ENCODE data around the gene C1QTNF3.

The C1QTNF3 gene

DNA sequence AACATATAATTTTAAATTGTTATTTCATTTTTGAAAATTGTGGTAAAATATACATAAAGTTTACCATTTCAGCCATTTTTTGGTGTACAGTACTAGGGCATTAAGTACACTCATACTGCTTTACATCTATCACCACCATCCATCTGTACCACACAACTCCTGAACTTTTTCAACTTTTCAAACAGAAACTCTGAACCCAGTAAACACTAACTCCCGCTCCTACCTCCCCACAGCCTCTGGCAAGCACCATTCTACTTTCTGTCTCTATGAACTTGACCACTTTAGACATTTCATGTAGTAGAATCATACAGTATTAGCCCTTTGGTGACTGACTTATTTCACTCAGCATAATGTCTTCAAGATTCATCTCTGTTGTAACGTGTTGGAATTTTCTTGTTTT, 50.1 kb downstream of the C1QTNF3 start:
- DNase-seq, result no peak

DNA sequence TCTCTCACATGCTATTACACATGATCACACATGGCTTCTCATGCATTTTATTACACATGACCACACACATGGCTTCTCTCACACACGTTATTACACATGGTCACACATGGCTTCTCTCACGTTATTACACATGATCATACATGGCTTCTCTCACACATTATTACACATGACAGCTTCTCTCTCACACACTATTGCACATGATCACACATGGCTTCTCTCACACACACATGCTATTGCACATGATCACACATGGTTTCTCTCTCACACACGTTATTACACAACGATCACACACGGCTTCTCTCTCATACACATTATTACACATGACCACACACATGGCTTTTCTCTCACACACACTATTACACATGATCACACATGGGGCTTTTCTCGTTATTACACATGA, 57.6 kb downstream of the C1QTNF3 start:
- no peak for DNase-seq

DNA sequence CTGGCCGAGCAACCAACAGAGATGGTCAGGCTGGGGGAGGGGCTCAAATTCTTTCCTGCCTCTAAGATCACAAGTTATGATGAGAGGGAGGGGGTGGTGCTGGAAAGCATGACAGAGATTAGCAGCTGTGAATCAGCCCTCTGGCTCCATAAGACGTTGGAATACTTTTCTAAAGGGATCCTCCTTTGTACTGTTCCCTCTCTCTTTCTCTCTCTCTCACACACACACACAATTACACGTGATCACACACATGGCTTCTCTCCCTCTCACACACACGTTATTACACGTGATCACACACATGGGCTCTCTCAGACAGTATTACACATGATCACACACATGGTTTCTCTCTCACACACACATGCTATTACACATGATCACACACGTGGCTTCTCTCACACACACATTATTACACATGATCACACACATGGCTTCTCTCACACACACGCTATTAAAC, 58.3 kb downstream of the C1QTNF3 start, which contains the start of gene SLC45A2:
SLC45A2 (minus strand) TSS at position 23 of the 454 bp plus-strand sequence. CDS start 110 bp downstream, outside the sequence.
- no peak for DNase-seq

DNA sequence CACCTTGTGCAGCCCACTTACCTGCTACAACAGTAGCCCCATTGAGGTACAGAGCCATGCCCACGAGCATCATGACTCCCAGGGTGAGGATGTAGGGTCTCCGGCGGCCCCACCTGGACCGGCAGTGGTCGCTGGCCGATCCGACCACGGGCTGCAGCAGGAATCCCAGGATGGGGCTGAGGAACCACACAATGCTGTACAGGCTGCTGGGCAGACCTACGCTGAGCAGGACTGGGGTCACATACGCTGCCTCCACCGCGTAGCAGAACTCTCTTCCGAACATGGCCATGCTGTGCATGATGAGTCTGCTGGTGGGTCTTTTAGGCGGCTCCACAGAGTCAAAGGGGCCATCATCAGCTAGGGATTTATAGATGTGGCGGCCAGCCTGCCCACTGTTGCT, 58.8 kb downstream of the C1QTNF3 start:
- no peak for DNase-seq

DNA sequence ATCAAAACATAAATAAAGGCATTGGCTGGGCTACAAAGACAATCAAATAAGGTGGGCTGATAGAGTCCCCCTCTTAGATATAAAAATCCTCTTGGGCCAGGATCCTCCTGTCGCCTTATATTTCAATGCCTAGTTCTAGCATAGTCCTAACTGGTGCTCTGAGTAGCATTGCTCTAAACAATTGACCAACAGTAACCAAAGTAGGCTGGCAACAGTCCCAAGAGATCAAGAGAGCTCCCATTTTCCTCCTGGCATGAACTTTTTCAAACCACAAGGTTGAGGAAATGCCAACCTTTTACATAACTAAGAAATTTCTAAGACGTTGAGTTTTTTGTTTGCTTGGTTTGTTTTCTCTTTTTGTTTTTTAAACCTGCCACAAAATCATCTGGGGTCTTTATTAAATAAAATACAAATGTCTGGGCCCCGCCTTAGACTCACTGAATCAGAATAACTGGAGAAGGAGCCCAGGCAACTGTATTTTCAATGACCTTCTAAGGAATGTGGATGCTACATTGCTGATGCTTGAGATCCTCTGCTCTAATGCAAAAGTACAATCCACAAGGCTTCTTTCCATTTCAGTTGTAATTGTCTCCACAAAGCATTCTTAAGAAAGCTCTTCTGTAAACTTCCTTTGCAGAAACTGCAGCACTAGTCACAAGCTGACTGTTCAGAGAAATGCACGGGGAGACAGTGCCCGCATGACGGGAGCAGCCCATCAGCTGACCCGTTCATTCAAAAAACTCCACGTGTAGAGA, 61.4 kb downstream of the C1QTNF3 start:
- no peak for DNase-seq

DNA sequence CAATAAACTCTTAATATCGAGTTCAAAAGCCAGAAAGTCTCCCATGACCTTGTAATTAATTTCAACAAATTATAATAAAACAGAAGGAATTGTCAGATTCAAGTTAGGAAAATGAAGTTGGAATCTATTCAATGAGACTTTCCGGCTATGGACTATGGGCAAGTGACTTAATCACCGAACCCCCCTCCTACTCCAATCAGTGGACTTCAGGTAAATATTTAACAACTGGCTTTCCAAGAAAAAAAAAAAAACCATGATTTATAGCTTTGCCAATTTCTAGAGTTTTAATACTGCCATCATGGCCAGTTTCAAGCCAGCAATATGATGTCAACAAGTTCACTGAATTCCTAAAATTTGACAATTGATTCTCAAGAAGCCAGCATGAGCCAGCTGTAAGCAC, 63.0 kb downstream of the C1QTNF3 start:
- DNase-seq, result no peak

DNA sequence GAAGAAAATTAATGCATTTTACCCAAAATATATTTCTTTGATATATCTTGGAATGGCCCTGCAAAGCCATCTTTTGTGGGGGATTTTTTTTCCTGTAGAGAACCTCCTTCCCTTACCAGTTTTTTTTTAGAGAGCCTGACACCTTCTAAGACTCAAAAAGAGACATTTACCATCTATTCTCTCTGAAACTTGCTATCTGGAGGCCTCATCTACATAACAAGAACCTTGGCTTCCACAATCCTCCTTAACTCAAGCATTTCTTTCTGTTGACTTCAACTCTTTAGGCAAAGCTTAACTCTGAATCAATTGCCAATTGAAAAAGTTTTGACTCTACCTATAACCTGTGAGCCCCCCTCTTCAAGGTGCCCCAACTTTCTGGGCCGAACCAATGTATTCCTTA, 64.7 kb downstream of the C1QTNF3 start:
- no peak for DNase-seq

DNA sequence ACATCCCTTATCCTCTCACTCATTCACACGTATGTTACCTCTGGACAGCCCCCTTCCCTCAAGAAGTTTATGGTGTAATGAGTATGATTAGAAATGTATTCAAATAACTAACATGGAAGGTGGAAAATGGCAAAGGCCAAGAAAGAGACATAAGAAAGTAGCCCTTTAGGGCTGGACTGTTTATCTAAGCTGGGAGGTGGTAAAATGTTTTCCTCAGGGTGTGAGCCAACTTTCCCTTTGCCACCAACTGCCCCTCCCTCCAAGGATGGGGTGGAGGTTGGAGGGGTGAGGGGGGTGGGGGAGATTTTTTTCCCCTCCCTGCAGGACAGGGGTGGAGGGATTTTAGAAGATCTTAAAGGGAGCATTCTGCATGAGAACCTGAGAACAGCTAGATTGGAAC, 66.7 kb downstream of the C1QTNF3 start:
- no peak for DNase-seq

DNA sequence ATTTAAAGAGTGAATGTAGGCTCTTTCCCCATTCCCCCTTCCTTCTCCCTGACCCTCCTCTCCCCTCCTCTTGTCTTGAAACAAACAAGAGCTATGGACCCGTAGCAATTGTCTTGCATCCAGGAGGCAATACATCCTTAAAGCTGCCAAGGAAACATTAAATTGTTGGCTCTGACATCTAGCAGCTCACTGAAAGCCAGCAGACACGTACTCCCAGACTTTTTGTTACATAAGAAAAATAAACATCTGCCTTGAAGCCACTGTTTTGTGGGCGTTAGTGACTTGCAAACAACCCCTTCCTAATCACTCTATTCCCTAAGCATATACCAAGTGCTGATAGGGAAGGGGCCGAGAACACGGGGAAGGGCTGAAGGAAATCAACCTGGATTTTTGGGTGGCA, 67.2 kb downstream of the C1QTNF3 start:
- no peak for DNase-seq

DNA sequence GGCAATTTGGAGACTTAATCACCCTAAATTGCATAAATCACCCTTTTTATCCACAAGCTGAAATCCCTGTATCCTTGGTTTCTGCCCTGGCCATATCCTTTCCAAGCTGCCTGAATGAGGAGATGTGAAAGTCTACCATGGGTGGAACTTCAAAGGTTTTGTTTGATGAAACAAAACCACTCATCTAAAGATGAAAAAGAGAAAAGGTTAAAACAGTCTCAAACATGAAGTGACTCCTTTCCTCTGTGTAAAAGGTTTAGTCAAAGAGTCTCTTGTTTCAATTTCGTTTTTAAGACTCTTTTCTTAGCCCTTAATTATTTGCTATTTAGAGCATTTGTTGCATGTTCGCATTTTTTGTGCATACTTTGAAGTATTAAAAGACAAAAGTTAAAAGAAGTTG, 69.7 kb downstream of the C1QTNF3 start:
- no peak for DNase-seq

DNA sequence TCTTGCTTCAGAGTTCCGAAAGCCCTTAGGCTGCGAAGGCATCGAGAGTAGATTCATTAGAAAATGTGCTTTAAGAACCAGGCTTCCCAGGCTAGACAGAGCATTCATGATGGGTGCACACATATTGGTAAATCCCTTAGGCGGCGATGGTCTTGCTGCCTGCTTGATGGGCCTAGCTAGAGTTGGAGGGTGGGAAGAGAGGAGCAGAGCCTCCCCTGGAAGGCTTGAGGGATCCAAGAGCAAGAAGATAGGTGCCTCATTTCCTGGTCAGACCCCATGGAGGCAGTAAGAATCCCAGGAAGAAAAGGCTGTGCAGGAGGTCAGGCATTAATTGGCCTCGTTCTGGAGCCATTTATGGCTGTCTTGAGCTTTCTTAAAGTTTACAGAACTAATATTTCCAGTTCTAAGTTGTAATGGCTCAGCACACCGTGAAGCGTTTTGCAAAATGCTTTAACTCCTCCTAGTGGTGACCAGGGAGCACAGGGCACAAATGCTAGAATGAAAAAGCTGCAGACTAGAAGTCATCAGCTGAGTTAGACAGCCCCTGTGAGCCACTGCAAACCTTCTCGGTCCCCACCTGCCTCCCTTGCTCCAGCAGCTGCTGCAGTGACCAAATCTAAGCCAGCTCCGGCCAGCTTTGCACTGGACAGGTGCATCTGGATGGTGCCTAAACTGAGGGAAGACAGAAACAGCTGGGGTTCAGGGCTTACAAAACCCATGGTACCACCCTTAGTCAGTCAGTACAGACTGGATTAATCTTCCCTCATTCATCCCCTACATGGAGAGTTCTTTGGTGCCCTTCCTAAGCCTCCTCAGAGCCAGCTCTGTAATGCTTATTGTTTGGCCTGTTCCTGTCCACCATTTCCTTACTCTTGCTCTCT, 73.2 kb downstream of the C1QTNF3 start:
- no peak for DNase-seq

DNA sequence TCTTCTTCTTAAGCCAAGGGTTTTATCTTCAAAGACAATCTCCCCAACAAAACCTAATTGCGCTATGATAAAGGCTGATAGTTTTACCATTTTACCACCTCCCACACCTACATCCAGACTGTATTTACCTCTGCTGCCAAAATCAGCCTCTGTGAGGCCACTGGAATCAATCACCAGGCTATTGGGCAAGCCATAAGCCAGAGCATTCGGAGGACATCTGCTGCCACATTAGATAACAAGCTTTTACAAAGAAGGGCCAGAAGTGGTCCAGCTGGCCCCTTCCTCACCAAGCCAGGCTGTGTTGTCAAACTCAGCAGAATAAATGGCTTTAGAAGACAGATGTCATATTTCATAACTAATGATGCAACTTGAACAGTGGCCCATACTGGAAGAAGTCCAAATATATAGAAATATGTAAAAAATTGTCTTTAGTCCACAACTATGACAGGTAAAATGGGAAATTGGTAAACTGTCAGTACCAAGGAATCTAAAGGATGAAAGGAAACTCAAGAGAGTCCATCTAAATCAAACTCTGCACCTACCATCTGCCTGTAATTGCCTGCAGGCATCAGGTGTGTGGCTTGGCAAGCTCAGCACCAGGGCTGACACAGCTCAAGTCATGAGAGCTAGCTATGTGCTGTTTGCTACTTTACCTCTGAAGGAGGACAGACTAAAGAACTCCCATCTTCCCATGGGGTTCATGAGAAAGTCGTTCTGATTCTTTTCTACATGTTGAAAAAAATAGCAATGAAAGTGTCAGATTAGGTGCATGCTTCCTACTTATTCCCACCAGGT, 74.6 kb downstream of the C1QTNF3 start:
- DNase-seq, result no peak

Measured in NCI-H1048 (cell line).